ENCODE data around the gene RASAL2.

- no peak for TF ChIP-seq BHLHE40 (IDR thresholded peaks at IDR 0.05; ENCODE audit: borderline replicate concordance)
- TF ChIP-seq ELF4 (IDR thresholded peaks at IDR 0.05) = no peak
- no peak for TF ChIP-seq TARDBP (IDR thresholded peaks at IDR 0.05)
- TF ChIP-seq SP1 (IDR thresholded peaks at IDR 0.05) = no peak
- no peak for TF ChIP-seq SUZ12 (IDR thresholded peaks at IDR 0.05)
- no peak for TF ChIP-seq L3MBTL2 (conservative IDR thresholded peaks at IDR 0.05)
- TF ChIP-seq PKNOX1 (IDR thresholded peaks at IDR 0.05) = no peak
- no peak for TF ChIP-seq HDGF (IDR thresholded peaks at IDR 0.05; ENCODE audit: borderline replicate concordance)
- no peak for TF ChIP-seq ZNF384 (IDR thresholded peaks at IDR 0.05)
- TF ChIP-seq CTBP1 (IDR thresholded peaks at IDR 0.05; ENCODE audit: borderline replicate concordance) = no peak
- TF ChIP-seq FOXK2 (IDR thresholded peaks at IDR 0.05) = no peak
Observed at GRCh38 chr1:178494569-178494971, 400.7 kb downstream of the RASAL2 start.

All from HEK293T (cell line).